ENCODE results near the gene SLX9.

SLX9 gene

GRCh38 chr21:44905016-44905727 is 34.7 kb upstream of the SLX9 start:
- DNase-seq (ENCODE audit: extremely low spot score): no peak
- ChIA-PET CTCF (no interaction called here), POLR2A (no interaction called here)
- TF ChIP-seq ZNF384 (IDR thresholded peaks at IDR 0.05): no peak
- no peak for TF ChIP-seq PKNOX1 (IDR thresholded peaks at IDR 0.05)
- TF ChIP-seq LEF1 (IDR thresholded peaks at IDR 0.05; ENCODE audit: borderline replicate concordance): no peak
- no peak for TF ChIP-seq CTBP1 (IDR thresholded peaks at IDR 0.05; ENCODE audit: borderline replicate concordance)
- no peak for TF ChIP-seq FOXK2 (IDR thresholded peaks at IDR 0.05)
- TF ChIP-seq SP1 (IDR thresholded peaks at IDR 0.05): no peak
- TF ChIP-seq ARNT (IDR thresholded peaks at IDR 0.05): no peak
- no peak for TF ChIP-seq SUZ12 (IDR thresholded peaks at IDR 0.05)
- no peak for TF ChIP-seq FOXA1 (IDR thresholded peaks at IDR 0.05)
- no peak for TF ChIP-seq ELF4 (IDR thresholded peaks at IDR 0.05)
- TF ChIP-seq HDGF (IDR thresholded peaks at IDR 0.05; ENCODE audit: borderline replicate concordance): no peak

- POLR2A ChIA-PET: no interaction called here
- no peak for DNase-seq (ENCODE audit: extremely low spot score)
- CTCF ChIA-PET: no interaction called here
- TF ChIP-seq FOXA1 (IDR thresholded peaks at IDR 0.05) (no peak), ZNF384 (IDR thresholded peaks at IDR 0.05) (no peak), HDGF (IDR thresholded peaks at IDR 0.05; ENCODE audit: borderline replicate concordance) (no peak), ELF4 (IDR thresholded peaks at IDR 0.05) (no peak), LEF1 (IDR thresholded peaks at IDR 0.05; ENCODE audit: borderline replicate concordance) (no peak), PKNOX1 (IDR thresholded peaks at IDR 0.05) (no peak), SP1 (IDR thresholded peaks at IDR 0.05) (no peak), BHLHE40 (IDR thresholded peaks at IDR 0.05; ENCODE audit: borderline replicate concordance) (no peak), SUZ12 (IDR thresholded peaks at IDR 0.05) (no peak), NFRKB (IDR thresholded peaks at IDR 0.05) (no peak), TARDBP (IDR thresholded peaks at IDR 0.05) (no peak), CTBP1 (IDR thresholded peaks at IDR 0.05; ENCODE audit: borderline replicate concordance) (no peak), FOXK2 (IDR thresholded peaks at IDR 0.05) (no peak), L3MBTL2 (conservative IDR thresholded peaks at IDR 0.05) (no peak), FOXM1 (IDR thresholded peaks at IDR 0.05; ENCODE audit: borderline replicate concordance) (no peak), ARNT (IDR thresholded peaks at IDR 0.05) (no peak)
These were observed 34.1 kb upstream of the SLX9 start for GRCh38 chr21:44905728-44906090.

- TF ChIP-seq ZNF384 (IDR thresholded peaks at IDR 0.05) (no peak), ELF4 (IDR thresholded peaks at IDR 0.05) (no peak), LEF1 (IDR thresholded peaks at IDR 0.05; ENCODE audit: borderline replicate concordance) (no peak), L3MBTL2 (conservative IDR thresholded peaks at IDR 0.05) (no peak), SP1 (IDR thresholded peaks at IDR 0.05) (no peak), FOXM1 (IDR thresholded peaks at IDR 0.05; ENCODE audit: borderline replicate concordance) (no peak), FOXA1 (IDR thresholded peaks at IDR 0.05) (no peak), FOXK2 (IDR thresholded peaks at IDR 0.05) (no peak)
- no peak for DNase-seq (ENCODE audit: extremely low spot score)
- ChIA-PET CTCF (no interaction called here), POLR2A (interaction anchor here (1.1 kb wide), 1 partner anchor 106 kb away, joined by 4 read pairs; the partner anchor contains the start of gene UBE2G2)
These were observed 32.4 kb upstream of the SLX9 start for GRCh38 chr21:44907225-44907965.

GRCh38 chr21:44907966-44908895 is 31.6 kb upstream of the SLX9 start:
- ChIA-PET POLR2A (interaction anchor here (1.1 kb wide), 1 partner anchor 107 kb away, joined by 4 read pairs; the partner anchor contains the start of gene UBE2G2), CTCF (interaction anchor here (1.0 to 1.1 kb wide), 2 partner anchors 16 to 19 kb away, joined by 3 to 4 read pairs; no protein-coding TSS in a partner anchor)

More at GRCh38 chr21:44907966-44908895, 31.6 kb upstream of the SLX9 start:
- TF ChIP-seq ELF4 (IDR thresholded peaks at IDR 0.05): no peak
- TF ChIP-seq TARDBP (IDR thresholded peaks at IDR 0.05): no peak
- no peak for TF ChIP-seq NFRKB (IDR thresholded peaks at IDR 0.05)
- TF ChIP-seq LEF1 (IDR thresholded peaks at IDR 0.05; ENCODE audit: borderline replicate concordance): no peak
- TF ChIP-seq PKNOX1 (IDR thresholded peaks at IDR 0.05): no peak
- TF ChIP-seq ZNF384 (IDR thresholded peaks at IDR 0.05): no peak
- no peak for TF ChIP-seq SP1 (IDR thresholded peaks at IDR 0.05)
- no peak for TF ChIP-seq BHLHE40 (IDR thresholded peaks at IDR 0.05; ENCODE audit: borderline replicate concordance)
- TF ChIP-seq ARNT (IDR thresholded peaks at IDR 0.05): no peak
- TF ChIP-seq CTBP1 (IDR thresholded peaks at IDR 0.05; ENCODE audit: borderline replicate concordance): no peak
- no peak for TF ChIP-seq FOXK2 (IDR thresholded peaks at IDR 0.05)
- no peak for TF ChIP-seq FOXA1 (IDR thresholded peaks at IDR 0.05)
- TF ChIP-seq FOXM1 (IDR thresholded peaks at IDR 0.05; ENCODE audit: borderline replicate concordance): no peak
- no peak for TF ChIP-seq L3MBTL2 (conservative IDR thresholded peaks at IDR 0.05)
- TF ChIP-seq SUZ12 (IDR thresholded peaks at IDR 0.05): no peak
- no peak for DNase-seq (ENCODE audit: extremely low spot score)
